Measurements from ENCODE around the gene SIT1.
A peak's percentile ranks its signal among the peaks of the same experiment; 100 is the strongest.
"Not testable (repeated sequence)": the region's sequence is repeated elsewhere in the genome, so short reads cannot be mapped to it uniquely, and the experiment has no call there.

The SIT1 gene

DNA sequence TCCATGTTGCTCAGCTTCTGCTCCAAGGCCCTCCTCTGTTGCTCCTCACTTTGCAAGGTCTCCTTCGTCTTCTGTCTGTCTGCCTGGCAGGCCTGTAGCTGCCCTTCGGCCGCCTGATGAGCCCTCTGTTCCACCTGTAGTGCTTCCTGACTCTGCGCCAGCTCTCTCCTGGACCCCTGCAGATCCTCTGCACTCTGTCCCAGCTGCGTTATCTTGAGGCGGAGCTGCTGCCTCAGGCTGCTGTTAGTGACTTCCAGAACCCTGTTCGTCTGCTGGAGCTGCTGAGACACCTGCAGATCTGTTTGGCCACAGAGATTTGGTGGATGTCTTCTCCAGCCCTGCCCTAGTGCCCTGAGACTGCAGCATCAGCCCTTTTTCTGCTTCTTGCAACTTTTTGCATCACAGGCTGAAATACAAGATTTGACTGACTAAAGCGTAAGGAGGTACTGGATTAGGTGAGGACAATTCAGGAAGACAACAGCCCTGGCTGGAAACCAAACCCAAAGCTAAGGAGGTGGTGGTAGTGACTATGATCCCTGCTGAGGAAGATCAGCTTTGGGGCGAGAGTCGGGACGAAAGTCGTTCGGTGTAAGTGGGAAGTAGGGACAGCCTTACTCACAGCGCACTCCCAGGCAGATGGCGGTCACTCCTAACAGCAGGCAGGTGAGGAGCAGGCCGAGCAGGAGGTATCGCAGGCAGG lies 34.6 kb downstream of the SIT1 start:
- TF ChIP-seq, protein P1, sequence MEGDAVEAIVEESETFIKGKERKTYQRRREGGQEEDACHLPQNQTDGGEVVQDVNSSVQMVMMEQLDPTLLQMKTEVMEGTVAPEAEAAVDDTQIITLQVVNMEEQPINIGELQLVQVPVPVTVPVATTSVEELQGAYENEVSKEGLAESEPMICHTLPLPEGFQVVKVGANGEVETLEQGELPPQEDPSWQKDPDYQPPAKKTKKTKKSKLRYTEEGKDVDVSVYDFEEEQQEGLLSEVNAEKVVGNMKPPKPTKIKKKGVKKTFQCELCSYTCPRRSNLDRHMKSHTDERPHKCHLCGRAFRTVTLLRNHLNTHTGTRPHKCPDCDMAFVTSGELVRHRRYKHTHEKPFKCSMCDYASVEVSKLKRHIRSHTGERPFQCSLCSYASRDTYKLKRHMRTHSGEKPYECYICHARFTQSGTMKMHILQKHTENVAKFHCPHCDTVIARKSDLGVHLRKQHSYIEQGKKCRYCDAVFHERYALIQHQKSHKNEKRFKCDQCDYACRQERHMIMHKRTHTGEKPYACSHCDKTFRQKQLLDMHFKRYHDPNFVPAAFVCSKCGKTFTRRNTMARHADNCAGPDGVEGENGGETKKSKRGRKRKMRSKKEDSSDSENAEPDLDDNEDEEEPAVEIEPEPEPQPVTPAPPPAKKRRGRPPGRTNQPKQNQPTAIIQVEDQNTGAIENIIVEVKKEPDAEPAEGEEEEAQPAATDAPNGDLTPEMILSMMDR (IDR thresholded peaks at IDR 0.05; ENCODE audit: low read depth, low read length) = no peak
- no peak for DNase-seq (ENCODE audit: extremely low read depth, low read depth)

- TF ChIP-seq, protein P1 (IDR thresholded peaks at IDR 0.05; ENCODE audit: low read depth, low read length) = no peak
- no peak for DNase-seq (ENCODE audit: extremely low read depth, low read depth)
These were observed 37.9 kb downstream of the SIT1 start for GRCh38 chr9:35612843-35613242.

GRCh38 chr9:35612066-35612465 lies 38.7 kb downstream of the SIT1 start:
- DNase-seq (ENCODE audit: extremely low read depth, low read depth) = not testable (repeated sequence)

DNA sequence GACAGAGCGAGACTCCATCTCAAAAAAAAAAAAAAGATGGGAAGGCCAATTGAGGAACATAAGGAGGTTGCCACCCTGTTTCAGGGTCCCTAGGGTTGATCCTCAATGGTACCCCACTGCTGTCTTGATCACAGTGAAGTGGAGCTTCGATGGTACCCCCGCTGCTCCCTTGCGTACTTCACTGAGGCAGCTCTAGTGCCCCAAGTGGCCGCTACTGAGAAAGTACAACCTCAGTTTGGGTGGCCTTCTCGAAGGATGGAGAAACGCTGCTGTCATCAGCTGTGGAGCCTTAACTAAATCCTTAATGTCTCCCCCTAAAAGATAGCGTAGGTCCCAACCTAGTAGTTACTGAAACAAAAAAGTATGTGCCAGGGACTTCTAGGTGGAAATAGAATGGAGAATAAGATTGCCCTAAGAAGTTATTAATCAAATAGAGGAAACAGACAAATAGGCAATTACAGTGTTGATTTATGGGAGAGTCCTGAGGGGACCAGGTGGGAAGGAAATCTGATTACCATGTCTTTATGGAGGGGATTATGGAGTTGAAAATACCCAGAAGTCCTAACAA lies 39.4 kb downstream of the SIT1 start:
- TF ChIP-seq, protein P1 (IDR thresholded peaks at IDR 0.05; ENCODE audit: low read depth, low read length) = peak; percentile 70
- no peak for DNase-seq (ENCODE audit: extremely low read depth, low read depth)

DNA sequence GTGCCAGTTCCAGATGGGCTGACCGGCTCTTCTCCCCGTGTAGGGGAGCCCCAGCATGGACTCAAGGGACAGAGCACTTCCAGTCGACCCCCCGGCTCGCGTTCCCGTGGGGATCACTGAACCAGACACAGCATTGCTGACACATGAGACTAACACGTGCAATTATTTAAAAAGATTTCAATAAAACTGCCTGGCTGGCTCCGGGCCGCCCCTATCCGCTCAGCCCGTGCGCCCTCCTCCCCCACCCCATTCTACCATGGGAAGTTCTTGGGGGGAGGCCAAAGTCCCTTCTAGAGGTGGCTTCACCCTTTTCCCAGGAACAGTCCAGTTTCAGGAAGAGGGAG lies 40.9 kb downstream of the SIT1 start:
- DNase-seq (ENCODE audit: extremely low read depth, low read depth) = no peak
- TF ChIP-seq, protein P1 (IDR thresholded peaks at IDR 0.05; ENCODE audit: low read depth, low read length) = no peak

DNA sequence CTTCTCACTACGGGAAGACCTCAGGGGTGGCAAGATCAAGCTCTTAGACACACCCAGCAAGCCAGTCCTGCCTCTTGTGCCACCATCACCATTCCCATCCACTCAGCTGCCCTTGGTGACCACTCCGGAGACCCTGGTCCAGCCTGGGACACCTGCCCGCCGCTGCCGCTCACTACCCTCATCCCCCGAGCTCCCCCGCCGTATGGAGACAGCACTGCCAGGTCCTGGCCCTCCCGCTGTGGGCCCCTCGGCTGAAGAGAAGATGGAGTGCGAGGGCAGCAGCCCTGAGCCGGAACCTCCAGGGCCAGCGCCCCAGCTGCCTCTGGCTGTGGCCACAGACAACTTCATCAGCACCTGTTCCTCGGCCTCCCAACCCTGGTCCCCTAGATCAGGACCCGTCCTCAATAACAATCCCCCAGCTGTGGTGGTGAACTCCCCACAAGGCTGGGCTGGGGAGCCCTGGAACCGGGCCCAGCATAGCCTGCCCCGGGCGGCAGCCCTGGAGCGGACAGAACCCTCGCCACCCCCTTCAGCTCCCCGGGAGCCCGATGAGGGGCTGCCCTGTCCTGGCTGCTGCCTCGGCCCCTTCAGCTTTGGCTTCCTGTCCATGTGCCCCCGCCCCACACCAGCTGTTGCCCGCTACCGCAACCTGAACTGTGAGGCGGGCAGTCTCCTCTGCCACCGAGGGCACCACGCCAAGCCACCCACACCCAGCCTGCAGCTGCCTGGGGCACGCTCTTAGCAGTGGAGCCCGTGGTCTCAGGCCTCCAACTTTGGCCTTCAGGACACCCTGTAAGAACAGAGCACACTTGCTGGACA lies 41.5 kb downstream of the SIT1 start:
- TF ChIP-seq, protein P1 (IDR thresholded peaks at IDR 0.05; ENCODE audit: low read depth, low read length) = no peak
- no peak for DNase-seq (ENCODE audit: extremely low read depth, low read depth)

GRCh38 chr9:35608221-35608620 lies 42.5 kb downstream of the SIT1 start:
- DNase-seq (ENCODE audit: extremely low read depth, low read depth) = no peak
- TF ChIP-seq, protein P1 (IDR thresholded peaks at IDR 0.05; ENCODE audit: low read depth, low read length) = no peak
